Activated CD8-positive, alpha-beta memory T cell treated with anti-CD3 and anti-CD28 coated beads, Interleukin-2, amount 50 U/mL, for 1 hour (primary cell): ENCODE data around the gene WFIKKN1.

Experiments
- DNase-seq: peaks from one replicate; pipeline ENCODE4 v3.0.0-alpha.2; 2020; ENCODE audit errors: extremely low read depth

Gene WFIKKN1

GRCh38 chr16:657487-657886, 26.7 kb downstream of the WFIKKN1 start:
- no peak for DNase-seq

- DNase-seq = no peak
Measured at GRCh38 chr16:658679-659571, 28.1 kb downstream of the WFIKKN1 start.

GRCh38 chr16:659618-660017, 28.8 kb downstream of the WFIKKN1 start:
- DNase-seq = no peak

- DNase-seq = no peak
Measured at GRCh38 chr16:660132-660458, 29.3 kb downstream of the WFIKKN1 start.

GRCh38 chr16:660459-661183, 29.8 kb downstream of the WFIKKN1 start:
- no peak for DNase-seq

- no peak for DNase-seq
Measured at GRCh38 chr16:661184-661821, 30.5 kb downstream of the WFIKKN1 start.

GRCh38 chr16:662095-662494, 31.3 kb downstream of the WFIKKN1 start:
- DNase-seq = no peak

- no peak for DNase-seq
Measured at GRCh38 chr16:662597-662996, 31.8 kb downstream of the WFIKKN1 start.

GRCh38 chr16:666572-666971, 35.8 kb downstream of the WFIKKN1 start:
- DNase-seq = no peak

- DNase-seq = no peak
Measured at GRCh38 chr16:667113-667779, 36.5 kb downstream of the WFIKKN1 start.

- peak; percentile 78 for DNase-seq
Measured at GRCh38 chr16:667780-668518, 37.2 kb downstream of the WFIKKN1 start, which contains the start of gene RHOT2. RHOT2 (plus strand) TSS chr16:668132; CDS start chr16:668200, 68 bp downstream.

- no peak for DNase-seq
Measured at GRCh38 chr16:668519-669171, 37.9 kb downstream of the WFIKKN1 start.

- DNase-seq = no peak
Measured at GRCh38 chr16:669666-670065, 38.9 kb downstream of the WFIKKN1 start.

- no peak for DNase-seq
Measured at GRCh38 chr16:670485-671352, 39.9 kb downstream of the WFIKKN1 start.

GRCh38 chr16:671353-672131, 40.8 kb downstream of the WFIKKN1 start:
- no peak for DNase-seq

- no peak for DNase-seq
Measured at GRCh38 chr16:672371-672770, 41.6 kb downstream of the WFIKKN1 start.

GRCh38 chr16:672851-673250, 42.1 kb downstream of the WFIKKN1 start:
- no peak for DNase-seq

GRCh38 chr16:673399-673991, 42.7 kb downstream of the WFIKKN1 start:
- DNase-seq = no peak
